Glomerular endothelial cell (primary cell): ENCODE data around the gene ZNF432. TPM values are rescaled to one million over a fixed set of nuclear protein-coding genes. Genes with fewer than 3 reads are reported as not detected.
"Not testable (repeated sequence)": the region's sequence is repeated elsewhere in the genome, so short reads cannot be mapped to it uniquely, and the experiment has no call there.

Experiments
- DNase-seq: peaks from one replicate; pipeline ENCODE4 v3.0.0-alpha.2; 2011; ENCODE audit warnings: low read depth, low spot score; ENCODE audit errors: extremely low read depth
- total RNA-seq: library from RNA; depleted of rRNA; stranded (reverse); fragments of >200 nt; gene quantifications from 2 replicates; pipeline ENCODE4 v1.2.3, GENCODE V29; 2015

ZNF432 gene
- 6.1 and 7.7 TPM in 2 replicates for total RNA-seq

- peak; percentile 73 for DNase-seq
These were observed at the start of gene ZNF432 for GRCh38 chr19:52048555-52049501. Gene ZNF432, minus strand, starts transcription at chr19:52048838. Its CDS starts 1,970 bp downstream, at chr19:52046868.

- not testable (repeated sequence) for DNase-seq
These were observed 47.8 kb upstream of the ZNF432 start for GRCh38 chr19:52096416-52096815.

- DNase-seq = peak; percentile 41
These were observed 46.8 kb upstream of the ZNF432 start, which contains the start of gene ZNF841 for GRCh38 chr19:52095172-52096014. Gene ZNF841, minus strand, starts transcription at chr19:52095765. Its CDS starts 10,964 bp downstream, at chr19:52084801.

GRCh38 chr19:52094526-52095130, 46.0 kb upstream of the ZNF432 start:
- no peak for DNase-seq

GRCh38 chr19:52086481-52086880, 37.8 kb upstream of the ZNF432 start:
- DNase-seq = no peak

GRCh38 chr19:52070496-52070895, 21.9 kb upstream of the ZNF432 start:
- DNase-seq = no peak

GRCh38 chr19:52069653-52070052, 21.0 kb upstream of the ZNF432 start:
- DNase-seq = no peak

- no peak for DNase-seq
These were observed 17.7 kb upstream of the ZNF432 start for GRCh38 chr19:52066258-52066863.

GRCh38 chr19:52065399-52065798, 16.8 kb upstream of the ZNF432 start:
- no peak for DNase-seq

GRCh38 chr19:52056480-52056879, 7.8 kb upstream of the ZNF432 start:
- DNase-seq = not testable (repeated sequence)

GRCh38 chr19:52051736-52052135, 3.1 kb upstream of the ZNF432 start:
- not testable (repeated sequence) for DNase-seq

- DNase-seq = no peak
These were observed 9.5 kb downstream of the ZNF432 start for GRCh38 chr19:52039169-52039568.

- DNase-seq = no peak
These were observed 14.4 kb downstream of the ZNF432 start for GRCh38 chr19:52034051-52034728.

GRCh38 chr19:52028780-52029123, 19.9 kb downstream of the ZNF432 start:
- DNase-seq = no peak

GRCh38 chr19:52028027-52028779, 20.4 kb downstream of the ZNF432 start, which contains the start of gene ZNF614:
Gene ZNF614, minus strand, starts transcription at chr19:52028379. Its CDS starts 2,634 bp downstream, at chr19:52025745.
- DNase-seq = peak; percentile 42

GRCh38 chr19:52026255-52026990, 22.2 kb downstream of the ZNF432 start:
- DNase-seq = not testable (repeated sequence)

- DNase-seq = not testable (repeated sequence)
These were observed 24.2 kb downstream of the ZNF432 start for GRCh38 chr19:52024478-52024877.

- no peak for DNase-seq
These were observed 26.4 kb downstream of the ZNF432 start for GRCh38 chr19:52022193-52022592.
